Upper lobe of right lung (tissue), 1 donor: Measurements from ENCODE around the gene SKOR1. TPM values are rescaled to one million over a fixed set of nuclear protein-coding genes. Genes with fewer than 3 reads are reported as not detected.
A peak's percentile ranks its signal among the peaks of the same experiment; 100 is the strongest.

Experiments
- ATAC-seq: fragments of 200-7000 bp; cut with Tn5 transposase; one replicate; pipeline ENCODE4 v1.9.1; 2020; ENCODE audit warnings: mild to moderate bottlenecking, moderate library complexity
- DNase-seq: peaks from one replicate; pipeline ENCODE4 v3.0.0-alpha.2; 2020
- H3K27ac ChIP-seq: fragments of 200-600 bp; one replicate; pipeline ENCODE4 v1.8.0; 2022
- H3K27me3 ChIP-seq: fragments of 200-600 bp; one replicate; pipeline ENCODE4 v1.8.0; 2022; ENCODE audit warnings: mild to moderate bottlenecking
- H3K36me3 ChIP-seq: fragments of 200-600 bp; one replicate; pipeline ENCODE4 v1.8.0; 2022
- H3K4me1 ChIP-seq: fragments of 200-600 bp; one replicate; pipeline ENCODE4 v1.8.0; 2022
- H3K4me3 ChIP-seq: fragments of 200-600 bp; one replicate; pipeline ENCODE4 v1.8.0; 2022; ENCODE audit warnings: mild to moderate bottlenecking
- H3K9me3 ChIP-seq: fragments of 200-600 bp; one replicate; pipeline ENCODE4 v1.8.0; 2022
- CTCF ChIP-seq: fragments of 200-600 bp; IDR thresholded peaks from one replicate; pipeline ENCODE4 v1.8.0; 2022; ENCODE audit warnings: antibody characterized with exemption
- intact Hi-C: fragments of 100-400 bp; cut with DNase I; formaldehyde crosslinking; loops from one replicate; pipeline ENCODE4 v1.11.0; 2022
- total RNA-seq: library from RNA; stranded (reverse); fragmentation: NEBNext Ultra II Directional; extraction: Animal tissue kit (Norgen Biotek cat#: 25700); gene quantifications from one replicate; pipeline ENCODE4 v1.2.1, GENCODE V29; 2021
- donor health status: DM: no; HTN: yes; CAD: no; lungs with severe emphysema.

Gene SKOR1
- total RNA-seq, 1 donor from 2014 or later: 0.52 TPM

GRCh38 chr15:67808821-67809220 is 16.5 kb upstream of the SKOR1 start:
- H3K27ac ChIP-seq: no peak overlapping the region
- no peak overlapping the region for H3K4me3 ChIP-seq
- ATAC-seq: no peak
- no peak for TF ChIP-seq CTCF
- no peaks in the 10 kb centered on the region for H3K4me1 ChIP-seq
- H3K27me3 ChIP-seq: no peaks in the 10 kb centered on the region
- no peaks in the 10 kb centered on the region for H3K36me3 ChIP-seq
- no peaks in the 10 kb centered on the region for H3K9me3 ChIP-seq
- intact Hi-C loops: no loop called here
- no peak for DNase-seq

GRCh38 chr15:67809441-67809840 is 15.9 kb upstream of the SKOR1 start:
- H3K4me3 ChIP-seq: no peak overlapping the region
- DNase-seq: no peak
- no peaks in the 10 kb centered on the region for H3K36me3 ChIP-seq
- ATAC-seq: no peak
- H3K4me1 ChIP-seq: no peaks in the 10 kb centered on the region
- intact Hi-C loops: no loop called here
- no peak for TF ChIP-seq CTCF
- no peaks in the 10 kb centered on the region for H3K9me3 ChIP-seq
- H3K27me3 ChIP-seq: no peaks in the 10 kb centered on the region
- H3K27ac ChIP-seq: no peak overlapping the region

GRCh38 chr15:67809866-67810265 is 15.4 kb upstream of the SKOR1 start:
- no peaks in the 10 kb centered on the region for H3K27me3 ChIP-seq
- TF ChIP-seq CTCF: no peak
- H3K4me3 ChIP-seq: no peak overlapping the region
- no peak overlapping the region for H3K27ac ChIP-seq
- ATAC-seq (no peak), DNase-seq (no peak)
- H3K36me3 ChIP-seq: no peaks in the 10 kb centered on the region
- no peaks in the 10 kb centered on the region for H3K9me3 ChIP-seq
- intact Hi-C loops: no loop called here
- no peaks in the 10 kb centered on the region for H3K4me1 ChIP-seq

GRCh38 chr15:67812241-67812644 is 13.1 kb upstream of the SKOR1 start:
- ATAC-seq: no peak
- TF ChIP-seq CTCF: no peak
- H3K36me3 ChIP-seq: no peaks in the 10 kb centered on the region
- no peak overlapping the region for H3K27ac ChIP-seq
- intact Hi-C loops: no loop called here
- H3K9me3 ChIP-seq: no peaks in the 10 kb centered on the region
- no peak overlapping the region for H3K4me3 ChIP-seq
- no peaks in the 10 kb centered on the region for H3K27me3 ChIP-seq
- no peaks in the 10 kb centered on the region for H3K4me1 ChIP-seq
- no peak for DNase-seq

GRCh38 chr15:67813104-67813634 is 12.1 kb upstream of the SKOR1 start:
- Histone ChIP-seq H3K27me3 (no peaks in the 10 kb centered on the region), H3K9me3 (no peaks in the 10 kb centered on the region), H3K36me3 (no peaks in the 10 kb centered on the region), H3K4me3 (no peak overlapping the region), H3K27ac (no peak overlapping the region), H3K4me1 (no peaks in the 10 kb centered on the region)
- peak; percentile 38 for DNase-seq
- intact Hi-C loops: no loop called here
- no peak for ATAC-seq
- no peak for TF ChIP-seq CTCF

GRCh38 chr15:67815036-67815592 is 10.2 kb upstream of the SKOR1 start:
- DNase-seq (no peak), ATAC-seq (no peak)
- Histone ChIP-seq H3K9me3 (no peaks in the 10 kb centered on the region), H3K27me3 (peaks cover 11% of the 10 kb centered on the region), H3K36me3 (no peaks in the 10 kb centered on the region), H3K4me1 (no peaks in the 10 kb centered on the region), H3K27ac (no peak overlapping the region), H3K4me3 (no peak overlapping the region)
- no peak for TF ChIP-seq CTCF
- intact Hi-C loops: no loop called here
